HG03066 (cell line): ENCODE data around the gene GTF2H1.
"Not testable (repeated sequence)": the region's sequence is repeated elsewhere in the genome, so short reads cannot be mapped to it uniquely, and the experiment has no call there.

Experiments used
- ATAC-seq: cut with Tn5 transposase; IDR thresholded peaks from one replicate; pipeline ENCODE4 v1.9.1; 2021; ENCODE audit warnings: low read depth; ENCODE audit not compliant: unreplicated experiment

The GTF2H1 gene

DNA sequence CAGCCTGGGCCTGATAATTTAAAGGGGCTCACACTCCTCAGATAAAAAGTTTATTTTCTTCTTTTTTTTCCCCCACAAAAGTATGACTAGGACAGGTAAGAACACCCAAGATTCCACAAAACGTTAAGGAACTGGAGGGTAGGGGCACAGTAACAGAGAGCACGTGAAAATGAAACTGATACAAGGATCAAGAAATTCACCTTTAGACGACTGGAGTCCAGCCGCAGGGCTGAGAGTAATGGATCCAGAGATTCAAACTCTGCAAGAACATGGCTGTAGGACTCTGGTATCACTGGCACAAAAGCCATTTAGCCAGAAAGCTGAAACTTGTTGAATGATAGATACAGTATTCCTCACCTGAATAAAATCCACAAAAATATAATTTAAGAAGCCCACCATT is 4.8 kb upstream of the GTF2H1 start:
- ATAC-seq: no peak

DNA sequence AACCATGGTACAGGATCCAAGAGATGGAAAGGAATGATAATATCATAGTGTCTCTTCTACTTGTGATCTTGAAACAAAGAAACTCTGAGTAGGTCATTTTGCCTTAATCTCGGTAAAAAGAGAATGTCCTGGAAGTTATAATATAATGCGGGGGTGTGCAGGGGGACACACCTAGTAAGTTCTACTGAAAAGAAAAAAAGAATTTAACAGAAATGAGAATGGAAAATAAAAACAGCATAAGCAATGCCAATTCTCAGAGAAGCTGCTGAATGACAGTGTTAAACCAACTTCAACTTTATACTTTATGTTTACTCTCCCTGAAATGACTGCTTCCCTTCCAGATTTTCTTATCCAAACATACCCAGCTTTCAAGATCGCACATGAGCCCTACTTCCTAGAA is 2.5 kb upstream of the GTF2H1 start:
- ATAC-seq: no peak

- ATAC-seq: no peak
Observed at GRCh38 chr11:18320617-18321016, 1.8 kb upstream of the GTF2H1 start.

DNA sequence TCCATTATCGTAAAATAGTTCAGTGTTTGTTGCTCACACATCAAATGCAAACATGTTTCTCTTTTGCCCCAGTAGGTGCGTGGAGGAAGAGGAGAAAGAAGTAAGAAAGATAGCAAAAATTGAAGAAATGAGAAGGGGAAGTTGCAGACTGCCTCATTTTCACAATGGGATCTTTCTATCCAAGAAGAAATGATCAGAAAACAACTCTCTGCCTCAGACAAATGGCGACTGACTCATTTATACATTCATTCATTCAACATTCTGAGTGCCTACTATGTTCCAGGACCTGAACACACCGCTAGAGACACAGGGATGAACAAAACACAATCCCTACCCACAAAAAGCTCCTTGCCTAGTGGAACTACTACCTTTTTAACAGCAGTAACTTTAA is 794 bp upstream of the GTF2H1 start:
- peak; percentile 8 for ATAC-seq

DNA sequence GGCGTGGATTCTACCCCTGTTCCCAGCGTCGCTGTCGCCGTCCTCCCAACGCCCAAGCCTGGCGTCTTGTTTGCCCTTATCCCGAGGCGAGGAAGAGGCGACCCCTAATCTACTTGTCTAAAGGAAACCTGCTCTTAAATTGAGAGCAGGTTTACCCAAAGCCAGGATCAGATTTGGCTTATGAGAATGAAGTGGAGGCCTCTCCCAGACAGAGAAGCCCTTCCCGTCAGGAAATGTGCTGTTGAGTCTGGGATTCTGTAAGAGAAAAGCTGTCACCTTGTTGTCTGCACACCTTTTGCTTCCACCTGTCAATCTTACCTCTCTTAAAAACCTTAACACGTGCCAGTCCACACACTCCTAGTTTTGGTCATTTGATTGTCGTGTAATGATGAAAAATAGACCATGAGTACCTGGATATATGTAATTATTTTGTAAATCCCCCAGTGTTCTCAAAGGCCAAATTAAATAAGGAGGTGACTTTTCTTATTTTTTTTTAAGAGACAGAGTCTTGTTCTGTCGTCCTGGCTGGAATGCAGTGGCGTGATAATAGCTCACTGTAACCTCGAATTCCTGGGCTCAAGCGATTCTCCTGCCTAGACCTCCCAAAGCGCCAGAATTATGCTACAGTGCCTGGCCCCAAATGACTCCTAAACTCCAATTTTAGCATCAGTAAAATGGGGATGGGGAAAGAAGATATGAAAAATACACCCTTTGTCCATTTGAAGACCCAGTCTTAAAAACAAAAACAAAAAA is 627 bp downstream of the GTF2H1 start:
- no peak for ATAC-seq

DNA sequence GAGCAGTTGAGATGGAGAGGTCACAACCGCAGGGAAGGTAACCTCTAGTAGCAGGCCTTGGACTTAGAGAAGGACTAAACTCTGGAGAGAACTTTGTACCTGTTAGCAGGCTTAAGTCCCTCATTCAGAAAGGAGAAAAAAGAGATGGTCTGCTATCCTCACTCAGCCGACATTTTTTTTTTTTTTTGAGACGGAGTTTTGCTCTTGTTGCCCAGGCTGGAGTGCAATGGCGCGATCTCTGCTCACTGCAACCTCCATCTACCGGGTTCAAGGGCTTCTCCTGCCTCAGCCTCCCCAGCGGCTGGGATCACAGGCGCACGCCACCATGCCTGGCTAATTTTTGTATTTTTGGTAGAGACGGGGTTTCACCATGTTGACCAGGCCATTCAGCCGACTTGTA is 1.5 kb downstream of the GTF2H1 start:
- not testable (repeated sequence) for ATAC-seq

- no peak for ATAC-seq
Observed at GRCh38 chr11:18324381-18324780, 2.0 kb downstream of the GTF2H1 start.

DNA sequence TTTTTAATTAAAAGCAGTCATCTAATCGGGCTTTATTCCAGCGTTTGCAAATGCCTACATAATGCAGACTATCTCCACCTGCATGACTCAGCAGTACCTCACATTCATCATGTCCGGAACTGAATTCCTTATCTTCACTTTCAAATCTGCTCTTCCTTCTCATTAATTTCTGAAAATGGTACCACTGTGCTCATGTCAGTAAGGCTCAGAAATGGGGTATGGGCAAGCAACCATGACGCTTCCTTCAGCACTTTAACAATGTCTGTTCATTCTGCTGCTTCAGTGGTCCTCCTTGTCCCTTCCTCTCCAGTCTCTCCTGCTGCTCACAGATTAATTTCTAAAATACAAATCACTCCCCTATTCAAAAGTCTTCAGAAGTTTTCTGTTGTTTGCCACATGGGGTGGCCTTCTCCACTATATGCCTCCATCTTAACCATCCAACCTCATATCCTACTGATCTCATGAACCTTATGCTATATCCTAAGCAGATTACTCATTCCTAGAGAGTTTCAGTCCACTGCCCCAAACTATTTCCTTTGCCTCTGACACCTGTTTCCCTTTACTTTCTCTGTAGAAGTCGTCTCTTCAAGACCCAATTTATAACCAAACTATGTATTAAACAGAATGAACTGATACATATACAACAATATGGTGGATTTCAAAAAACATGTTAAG is 7.0 kb downstream of the GTF2H1 start:
- ATAC-seq: no peak

DNA sequence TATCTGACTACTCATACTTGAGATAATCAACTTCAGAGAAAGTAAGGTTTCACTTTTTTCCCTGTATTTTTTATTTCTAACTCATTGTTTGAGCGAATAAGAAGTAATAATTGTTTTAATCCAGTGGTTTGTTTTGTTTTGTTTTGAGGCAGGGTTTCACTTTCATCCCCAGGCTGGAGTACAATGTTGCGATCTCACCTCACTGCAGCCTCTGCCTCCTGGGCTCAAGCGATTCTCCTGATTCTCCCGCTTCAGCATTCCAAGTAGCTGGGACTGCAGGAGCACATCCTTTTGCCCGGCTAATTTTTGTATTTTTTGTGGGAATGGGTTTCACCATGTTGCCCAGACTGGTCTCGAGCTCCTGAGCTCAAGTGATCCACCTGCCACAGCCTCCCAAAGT is 8.6 kb downstream of the GTF2H1 start:
- no peak for ATAC-seq

- no peak for ATAC-seq
Observed at GRCh38 chr11:18332302-18332701, 9.9 kb downstream of the GTF2H1 start.

DNA sequence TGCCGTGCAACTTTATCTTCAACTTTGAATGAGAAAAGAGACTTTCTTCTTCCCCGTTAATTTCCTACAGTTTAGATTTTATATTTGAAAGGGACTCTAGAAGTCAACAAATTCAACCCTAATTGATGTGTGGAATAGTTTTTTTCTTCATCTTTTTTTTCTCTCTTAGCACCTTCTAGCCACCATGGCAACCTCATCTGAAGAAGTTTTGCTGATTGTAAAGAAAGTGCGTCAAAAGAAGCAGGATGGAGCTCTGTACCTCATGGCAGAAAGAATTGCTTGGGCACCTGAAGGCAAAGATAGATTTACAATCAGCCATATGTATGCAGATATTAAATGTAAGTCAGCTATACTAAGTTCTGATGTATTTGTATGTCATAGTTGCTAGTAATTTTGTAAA is 10.5 kb downstream of the GTF2H1 start:
- ATAC-seq: no peak

DNA sequence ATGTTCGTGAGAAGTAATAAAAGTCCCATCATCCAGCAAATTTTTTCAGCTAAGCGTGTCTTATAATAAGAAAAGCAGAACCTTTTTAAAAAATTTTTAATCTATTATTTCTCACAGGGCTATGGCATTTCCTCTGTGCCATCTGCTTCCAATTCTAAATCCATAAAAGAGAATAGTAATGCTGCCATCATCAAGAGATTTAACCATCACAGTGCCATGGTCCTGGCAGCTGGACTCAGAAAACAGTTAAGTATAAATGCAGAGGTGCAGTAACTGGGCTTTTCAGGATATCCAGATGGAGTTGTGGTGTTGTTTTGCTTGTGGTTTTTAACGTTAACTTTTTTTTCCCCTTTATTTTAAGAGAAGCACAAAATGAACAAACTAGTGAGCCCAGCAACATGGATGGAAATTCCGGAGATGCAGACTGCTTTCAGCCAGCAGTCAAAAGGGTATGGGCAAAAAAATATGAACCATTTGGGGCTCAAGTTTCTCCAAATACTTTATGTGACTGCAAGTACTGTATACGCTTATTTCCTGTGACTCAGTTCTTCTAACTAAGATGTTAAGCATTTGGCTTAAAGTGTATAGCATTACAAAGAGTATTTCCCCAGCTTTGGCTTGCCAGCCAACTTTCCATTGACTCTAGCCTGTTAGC is 25.2 kb downstream of the GTF2H1 start:
- no peak for ATAC-seq

DNA sequence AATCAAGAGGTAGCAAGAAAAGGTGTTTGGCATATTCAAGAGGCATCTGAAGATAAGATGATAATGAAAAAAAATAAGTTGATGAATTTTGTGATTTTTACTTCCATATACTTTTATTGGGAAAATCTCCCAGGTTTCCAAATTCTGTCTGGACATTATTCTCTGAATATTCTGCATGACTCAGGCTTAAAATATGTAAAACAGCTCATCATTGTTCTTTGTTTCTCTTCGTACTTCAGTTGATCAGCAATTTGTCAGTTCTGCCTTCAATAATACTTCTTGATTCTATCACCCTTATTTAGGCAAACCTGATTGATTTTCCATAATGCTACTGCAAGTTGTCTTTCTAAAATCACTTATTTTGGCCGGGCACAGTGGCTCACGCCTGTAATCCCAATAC is 30.2 kb downstream of the GTF2H1 start:
- ATAC-seq: no peak

DNA sequence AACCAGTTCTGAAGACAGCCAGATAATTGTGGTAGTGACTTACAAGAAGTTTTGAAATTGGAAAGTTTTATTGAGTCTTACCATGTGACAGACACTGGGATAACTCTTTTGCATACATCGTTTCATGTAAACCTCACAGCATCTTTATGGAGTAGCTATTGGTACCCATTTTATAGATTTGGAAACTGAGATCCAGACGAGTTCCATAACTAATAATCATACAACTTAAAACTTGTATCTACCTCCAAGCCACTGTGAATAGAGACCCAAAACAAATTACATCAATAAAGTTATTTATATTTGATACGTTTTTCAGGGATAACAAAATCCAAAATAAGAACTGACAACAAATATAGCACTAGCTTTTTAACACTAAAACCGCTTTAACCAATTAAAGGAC is 36.3 kb downstream of the GTF2H1 start:
- no peak for ATAC-seq

GRCh38 chr11:18361154-18361553 is 38.8 kb downstream of the GTF2H1 start:
- no peak for ATAC-seq

DNA sequence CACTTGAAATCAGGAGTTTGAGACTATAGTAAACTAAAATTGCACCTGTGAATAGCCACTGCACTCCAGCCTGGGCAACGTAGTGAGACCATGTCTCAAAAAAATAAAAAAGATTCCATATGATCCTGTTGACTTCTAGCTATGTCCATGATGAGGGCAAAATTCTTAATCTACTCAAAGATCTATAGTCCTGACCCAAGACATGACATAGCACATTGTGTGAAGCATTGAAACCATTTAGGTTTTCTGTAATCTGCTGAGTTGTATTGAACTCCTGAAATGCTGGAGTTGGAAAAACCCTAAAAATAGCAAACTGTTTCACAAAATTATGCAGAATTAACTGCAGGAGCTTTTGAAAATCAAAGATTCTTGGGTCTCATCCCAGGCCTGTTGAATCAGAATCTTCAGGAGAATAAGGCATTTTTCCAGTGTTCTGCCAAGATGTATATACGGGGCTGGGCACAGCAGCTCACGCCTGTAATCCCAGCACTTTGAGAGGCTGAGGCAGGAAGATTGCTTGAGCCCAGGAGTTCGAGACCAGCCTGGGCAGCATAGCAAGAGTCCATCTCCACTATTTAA is 42.2 kb downstream of the GTF2H1 start:
- ATAC-seq: no peak

DNA sequence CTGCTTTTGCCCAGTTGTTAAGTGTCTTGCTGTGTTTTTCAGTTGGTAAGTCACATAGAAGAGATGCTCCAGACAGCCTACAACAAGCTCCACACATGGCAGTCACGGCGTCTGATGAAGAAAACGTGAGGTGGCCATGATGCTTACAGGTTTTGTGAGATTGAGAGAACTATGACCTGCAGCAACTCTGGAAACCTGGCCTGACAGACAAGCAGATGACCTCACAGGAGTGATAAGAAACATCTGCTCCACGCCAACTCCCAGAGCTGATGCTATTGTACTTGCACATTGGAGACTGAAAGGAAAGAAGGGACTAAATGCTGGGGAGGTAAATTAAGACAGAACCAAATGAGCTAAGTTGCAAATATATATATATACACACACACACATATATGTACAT is 43.4 kb downstream of the GTF2H1 start:
- no peak for ATAC-seq

DNA sequence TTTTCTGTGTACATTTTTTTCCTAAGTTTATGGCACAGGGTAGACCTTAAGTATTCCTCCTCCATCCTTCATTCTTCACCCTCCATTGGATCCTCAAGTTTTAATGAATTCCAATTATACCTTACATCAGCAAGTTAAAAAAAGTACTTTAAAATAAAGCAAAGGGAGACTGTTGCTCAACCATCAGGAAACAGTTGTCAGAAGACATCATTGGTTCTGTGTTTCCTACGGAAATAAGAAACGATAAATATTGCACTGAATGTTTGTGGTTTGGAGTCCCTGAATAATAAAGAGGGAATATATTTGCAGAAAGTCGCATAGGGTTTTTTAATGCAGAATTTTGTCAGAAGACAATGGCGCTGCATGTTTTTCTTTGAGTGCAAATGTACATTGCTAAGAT is 43.9 kb downstream of the GTF2H1 start:
- ATAC-seq: no peak

DNA sequence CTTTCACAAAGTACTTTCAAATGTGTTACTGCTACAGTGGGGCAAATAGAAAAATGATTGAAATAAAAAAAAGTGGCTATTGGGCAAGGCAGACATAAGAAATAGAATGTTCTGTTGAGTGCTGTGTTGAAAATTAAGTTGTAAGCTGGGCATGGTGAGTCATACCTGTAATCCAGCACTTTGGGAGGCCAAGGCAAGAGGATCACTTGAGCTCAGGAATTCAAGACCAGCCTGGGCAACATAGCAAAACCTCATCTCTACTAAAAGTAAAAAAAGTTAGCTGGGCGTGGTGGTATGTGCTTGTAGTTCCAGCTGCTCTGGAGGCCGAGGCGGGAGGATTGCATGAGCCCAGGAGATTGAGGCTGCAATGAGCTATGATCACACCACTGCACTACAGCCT is 45.1 kb downstream of the GTF2H1 start:
- no peak for ATAC-seq

DNA sequence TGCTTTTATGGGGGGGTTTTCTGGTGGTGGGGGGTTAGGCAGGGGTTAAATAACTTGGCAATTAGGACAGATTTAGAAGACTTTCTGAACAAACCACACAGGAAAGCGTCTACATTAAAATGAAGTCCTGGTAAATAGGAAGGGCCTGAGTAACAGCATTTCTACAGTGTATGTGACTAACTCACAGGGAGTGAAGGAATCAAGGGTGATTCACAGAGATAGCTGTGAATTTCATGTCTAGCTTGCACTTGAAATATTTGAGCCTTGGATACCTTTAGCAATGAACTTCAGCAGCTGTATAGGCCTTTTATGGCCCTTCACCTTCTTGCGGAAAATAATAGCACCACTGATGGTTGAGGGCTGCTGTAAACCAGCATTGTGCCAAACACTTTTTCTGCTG is 45.9 kb downstream of the GTF2H1 start:
- ATAC-seq: no peak

DNA sequence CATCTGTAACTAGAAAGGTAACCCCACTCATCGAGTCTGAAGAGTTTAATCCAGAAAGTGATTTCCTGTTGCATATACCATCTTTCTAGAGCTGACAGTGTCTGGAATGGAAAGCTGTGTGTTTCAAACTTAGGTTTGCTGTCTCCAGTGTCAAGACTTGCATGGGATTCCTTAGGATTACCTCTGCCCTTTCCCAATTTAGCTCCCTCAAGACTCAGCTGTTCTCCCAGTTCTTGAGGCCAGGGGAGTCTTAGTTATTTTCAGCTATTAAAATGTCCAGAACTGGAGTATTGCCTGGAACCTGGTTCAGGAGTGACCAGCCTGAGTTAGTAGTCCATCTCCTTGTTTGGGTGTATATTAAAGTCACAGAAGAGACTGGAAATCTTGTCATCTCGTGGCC is 47.0 kb downstream of the GTF2H1 start:
- no peak for ATAC-seq

GRCh38 chr11:18371279-18371678 is 48.9 kb downstream of the GTF2H1 start:
- ATAC-seq: no peak
